ENCODE results near the gene NINJ1.

The NINJ1 gene

GRCh38 chr9:93128011-93128714, 5.9 kb downstream of the NINJ1 start:
- Histone ChIP-seq H3K36me3 (ENCODE audit: control insufficient read depth in 5 of 5, insufficient read depth in 5 of 5, low read length in 5 of 5) (peaks cover 0 to 35% (median 19%) of the 10 kb centered on the region in 5 donors), H3K9ac (ENCODE audit: low read length in 5 of 5) (peak overlapping the region in 2 of 5 donors; percentile 23 to 38), H3K4me1 (ENCODE audit: control insufficient read depth in 5 of 5, insufficient read depth in 5 of 5, low read length in 5 of 5) (peaks cover 5 to 87% (median 69%) of the 10 kb centered on the region in 5 donors), H3K9me3 (ENCODE audit: control insufficient read depth in 5 of 5, low read length in 5 of 5) (no peaks in the 10 kb centered on the region), H3K27ac (ENCODE audit: low read depth, low read length) (peak overlapping the region; percentile 30), H3K4me3 (ENCODE audit: low read depth in 1 of 5, low read length in 5 of 5) (peak overlapping the region in 1 of 5 donors; percentile 4), H3K27me3 (ENCODE audit: control insufficient read depth in 5 of 5, insufficient read depth in 4 of 5, low read length in 5 of 5) (no peaks in the 10 kb centered on the region)

- Histone ChIP-seq H3K4me3 (ENCODE audit: low read depth in 1 of 5, low read length in 5 of 5) (peak overlapping the region in 1 of 5 donors; percentile 34), H3K36me3 (ENCODE audit: control insufficient read depth in 5 of 5, insufficient read depth in 5 of 5, low read length in 5 of 5) (peaks cover 0 to 42% (median 26%) of the 10 kb centered on the region in 5 donors), H3K27ac (ENCODE audit: low read depth, low read length) (peak overlapping the region; percentile 30), H3K27me3 (ENCODE audit: control insufficient read depth in 5 of 5, insufficient read depth in 4 of 5, low read length in 5 of 5) (no peaks in the 10 kb centered on the region), H3K9me3 (ENCODE audit: control insufficient read depth in 5 of 5, low read length in 5 of 5) (no peaks in the 10 kb centered on the region), H3K9ac (ENCODE audit: low read length in 5 of 5) (peak overlapping the region in 2 of 5 donors; percentile 2 to 38), H3K4me1 (ENCODE audit: control insufficient read depth in 5 of 5, insufficient read depth in 5 of 5, low read length in 5 of 5) (peaks cover 2 to 85% (median 62%) of the 10 kb centered on the region in 5 donors)
These were observed 6.6 kb downstream of the NINJ1 start for GRCh38 chr9:93127395-93127911.

- H3K9ac ChIP-seq (ENCODE audit: low read length in 5 of 5), result peak overlapping the region in 2 of 5 donors; percentile 2 to 38
- peaks cover 2 to 85% (median 59%) of the 10 kb centered on the region in 5 donors for H3K4me1 ChIP-seq (ENCODE audit: control insufficient read depth in 5 of 5, insufficient read depth in 5 of 5, low read length in 5 of 5)
- peaks cover 0 to 47% (median 28%) of the 10 kb centered on the region in 5 donors for H3K36me3 ChIP-seq (ENCODE audit: control insufficient read depth in 5 of 5, insufficient read depth in 5 of 5, low read length in 5 of 5)
- no peak overlapping the region for H3K27ac ChIP-seq (ENCODE audit: low read depth, low read length)
- H3K27me3 ChIP-seq (ENCODE audit: control insufficient read depth in 5 of 5, insufficient read depth in 4 of 5, low read length in 5 of 5), result no peaks in the 10 kb centered on the region
- H3K4me3 ChIP-seq (ENCODE audit: low read depth in 1 of 5, low read length in 5 of 5), result peak overlapping the region in 2 of 5 donors; percentile 34
- no peaks in the 10 kb centered on the region for H3K9me3 ChIP-seq (ENCODE audit: control insufficient read depth in 5 of 5, low read length in 5 of 5)
These were observed 7.2 kb downstream of the NINJ1 start for GRCh38 chr9:93126825-93127368.

- no peaks in the 10 kb centered on the region for H3K27me3 ChIP-seq (ENCODE audit: control insufficient read depth in 5 of 5, insufficient read depth in 4 of 5, low read length in 5 of 5)
- peaks cover 2 to 85% (median 58%) of the 10 kb centered on the region in 5 donors for H3K4me1 ChIP-seq (ENCODE audit: control insufficient read depth in 5 of 5, insufficient read depth in 5 of 5, low read length in 5 of 5)
- H3K9me3 ChIP-seq (ENCODE audit: control insufficient read depth in 5 of 5, low read length in 5 of 5), result no peaks in the 10 kb centered on the region
- H3K36me3 ChIP-seq (ENCODE audit: control insufficient read depth in 5 of 5, insufficient read depth in 5 of 5, low read length in 5 of 5), result peaks cover 0 to 54% (median 33%) of the 10 kb centered on the region in 5 donors
- H3K9ac ChIP-seq (ENCODE audit: low read length in 5 of 5), result no peak overlapping the region
- peak overlapping the region in 2 of 5 donors; percentile 34 for H3K4me3 ChIP-seq (ENCODE audit: low read depth in 1 of 5, low read length in 5 of 5)
- no peak overlapping the region for H3K27ac ChIP-seq (ENCODE audit: low read depth, low read length)
These were observed 7.8 kb downstream of the NINJ1 start for GRCh38 chr9:93126151-93126781.

DNA sequence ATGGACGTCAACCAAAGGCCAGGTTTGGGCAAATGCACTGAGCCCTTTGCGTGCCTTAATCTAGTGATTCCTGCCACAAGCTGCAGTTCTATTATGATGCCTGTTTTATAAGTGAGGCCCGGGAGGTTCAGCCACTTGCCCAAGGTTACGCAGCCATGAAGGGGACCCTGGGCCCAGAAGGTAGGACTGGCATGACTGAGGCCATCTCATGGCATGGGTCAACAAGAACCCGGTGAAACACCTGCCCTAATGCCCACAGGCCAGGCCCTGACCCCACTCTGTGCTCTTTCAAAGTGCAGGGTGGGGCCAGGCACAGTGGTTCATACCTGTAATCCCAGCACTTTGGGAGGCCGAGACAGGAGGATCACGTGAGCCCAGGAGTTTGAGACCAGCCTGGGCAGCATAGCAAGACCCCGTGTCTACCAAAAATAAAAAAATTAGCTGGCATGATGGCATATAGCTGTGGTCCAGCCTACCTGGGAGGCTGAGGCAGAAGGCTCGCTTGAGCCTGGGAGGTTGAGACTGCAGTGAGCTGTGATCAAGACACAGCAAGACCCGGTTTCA, 8.6 kb downstream of the NINJ1 start:
- Histone ChIP-seq H3K9ac (ENCODE audit: low read length in 5 of 5) (no peak overlapping the region), H3K36me3 (ENCODE audit: control insufficient read depth in 5 of 5, insufficient read depth in 5 of 5, low read length in 5 of 5) (peaks cover 0 to 56% (median 37%) of the 10 kb centered on the region in 5 donors), H3K4me3 (ENCODE audit: low read depth in 1 of 5, low read length in 5 of 5) (no peak overlapping the region), H3K4me1 (ENCODE audit: control insufficient read depth in 5 of 5, insufficient read depth in 5 of 5, low read length in 5 of 5) (peaks cover 2 to 84% (median 53%) of the 10 kb centered on the region in 5 donors), H3K27ac (ENCODE audit: low read depth, low read length) (no peak overlapping the region), H3K9me3 (ENCODE audit: control insufficient read depth in 5 of 5, low read length in 5 of 5) (no peaks in the 10 kb centered on the region), H3K27me3 (ENCODE audit: control insufficient read depth in 5 of 5, insufficient read depth in 4 of 5, low read length in 5 of 5) (no peaks in the 10 kb centered on the region)

DNA sequence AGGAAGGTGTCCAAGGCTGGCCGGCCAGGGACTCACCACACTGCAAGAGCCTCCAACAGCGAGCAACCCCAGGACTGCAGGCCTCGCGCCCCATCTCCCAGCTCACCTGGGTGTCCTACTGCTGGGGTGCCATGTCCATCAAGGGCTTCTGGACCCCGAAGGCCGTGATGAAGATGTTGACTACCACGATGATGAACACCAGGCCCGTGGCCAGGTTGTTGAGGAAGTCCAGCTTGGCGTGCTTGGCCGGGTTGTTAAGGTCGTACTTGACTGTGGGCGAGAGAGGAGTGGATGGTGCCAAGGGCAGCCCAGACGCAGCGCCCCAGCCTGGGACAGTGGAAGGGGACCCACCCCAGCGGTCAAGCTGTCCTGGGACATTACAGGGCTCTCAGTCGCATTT, 9.3 kb downstream of the NINJ1 start:
- H3K36me3 ChIP-seq (ENCODE audit: control insufficient read depth in 5 of 5, insufficient read depth in 5 of 5, low read length in 5 of 5), result peaks cover 0 to 56% (median 37%) of the 10 kb centered on the region in 5 donors
- peaks cover 6 to 84% (median 53%) of the 10 kb centered on the region in 5 donors for H3K4me1 ChIP-seq (ENCODE audit: control insufficient read depth in 5 of 5, insufficient read depth in 5 of 5, low read length in 5 of 5)
- no peak overlapping the region for H3K4me3 ChIP-seq (ENCODE audit: low read depth in 1 of 5, low read length in 5 of 5)
- no peak overlapping the region for H3K27ac ChIP-seq (ENCODE audit: low read depth, low read length)
- no peaks in the 10 kb centered on the region for H3K9me3 ChIP-seq (ENCODE audit: control insufficient read depth in 5 of 5, low read length in 5 of 5)
- no peak overlapping the region for H3K9ac ChIP-seq (ENCODE audit: low read length in 5 of 5)
- H3K27me3 ChIP-seq (ENCODE audit: control insufficient read depth in 5 of 5, insufficient read depth in 4 of 5, low read length in 5 of 5), result no peaks in the 10 kb centered on the region

GRCh38 chr9:93123561-93124283, 10.3 kb downstream of the NINJ1 start:
- Histone ChIP-seq H3K27me3 (ENCODE audit: control insufficient read depth in 5 of 5, insufficient read depth in 4 of 5, low read length in 5 of 5) (no peaks in the 10 kb centered on the region), H3K9me3 (ENCODE audit: control insufficient read depth in 5 of 5, low read length in 5 of 5) (no peaks in the 10 kb centered on the region), H3K27ac (ENCODE audit: low read depth, low read length) (no peak overlapping the region), H3K9ac (ENCODE audit: low read length in 5 of 5) (no peak overlapping the region), H3K4me3 (ENCODE audit: low read depth in 1 of 5, low read length in 5 of 5) (no peak overlapping the region), H3K36me3 (ENCODE audit: control insufficient read depth in 5 of 5, insufficient read depth in 5 of 5, low read length in 5 of 5) (peaks cover 0 to 56% (median 37%) of the 10 kb centered on the region in 5 donors), H3K4me1 (ENCODE audit: control insufficient read depth in 5 of 5, insufficient read depth in 5 of 5, low read length in 5 of 5) (peaks cover 6 to 84% (median 51%) of the 10 kb centered on the region in 5 donors)

DNA sequence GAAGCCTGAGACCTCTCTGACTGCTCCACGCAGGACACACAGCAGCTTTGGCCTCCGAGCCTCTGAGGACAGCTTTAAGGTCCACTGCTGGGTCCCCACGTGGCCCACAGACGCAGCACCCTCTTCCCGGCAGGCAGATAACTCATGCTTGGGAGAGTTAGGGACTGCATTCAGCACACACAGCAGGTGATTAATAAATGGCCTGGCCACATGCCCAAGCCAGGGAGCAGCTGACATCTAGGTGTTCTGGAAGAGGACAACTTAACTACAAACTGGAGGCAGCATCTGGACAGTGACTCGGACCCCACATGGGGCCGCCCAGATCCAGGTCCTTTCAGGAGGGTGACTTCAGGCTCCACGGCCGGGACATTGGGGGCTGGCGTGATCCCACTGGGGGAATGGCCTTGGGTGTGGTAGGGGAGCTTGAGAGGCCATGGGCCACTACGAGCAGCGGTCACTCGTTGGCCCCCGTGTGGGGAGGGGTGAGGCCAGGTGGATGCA, 11.3 kb downstream of the NINJ1 start:
- peaks cover 6 to 75% (median 42%) of the 10 kb centered on the region in 5 donors for H3K4me1 ChIP-seq (ENCODE audit: control insufficient read depth in 5 of 5, insufficient read depth in 5 of 5, low read length in 5 of 5)
- H3K27ac ChIP-seq (ENCODE audit: low read depth, low read length), result no peak overlapping the region
- no peaks in the 10 kb centered on the region for H3K27me3 ChIP-seq (ENCODE audit: control insufficient read depth in 5 of 5, insufficient read depth in 4 of 5, low read length in 5 of 5)
- no peaks in the 10 kb centered on the region for H3K9me3 ChIP-seq (ENCODE audit: control insufficient read depth in 5 of 5, low read length in 5 of 5)
- H3K9ac ChIP-seq (ENCODE audit: low read length in 5 of 5), result no peak overlapping the region
- peaks cover 0 to 53% (median 37%) of the 10 kb centered on the region in 5 donors for H3K36me3 ChIP-seq (ENCODE audit: control insufficient read depth in 5 of 5, insufficient read depth in 5 of 5, low read length in 5 of 5)
- H3K4me3 ChIP-seq (ENCODE audit: low read depth in 1 of 5, low read length in 5 of 5), result no peak overlapping the region
